ENCODE measurements around the gene PTPRH. TPM values are rescaled to one million over a fixed set of nuclear protein-coding genes. Genes with fewer than 3 reads are reported as not detected.

Gene PTPRH
- total RNA-seq, 4 donors from 2014 or later = 1.2 to 3.9 (median 2.1) TPM

GRCh38 chr19:55160986-55161365 is 48.3 kb downstream of the PTPRH start:
- Histone ChIP-seq H3K4me3 (no peak overlapping the region), H3K4me1 (peaks cover 0 to 32% (median 0%) of the 10 kb centered on the region in 4 donors), H3K9me3 (no peaks in the 10 kb centered on the region), H3K27ac (no peak overlapping the region), H3K36me3 (no peaks in the 10 kb centered on the region), H3K27me3 (peaks cover 0 to 99% of the 10 kb centered on the region in 2 donors)
- TF ChIP-seq CTCF (IDR thresholded peaks at IDR 0.05) (no peak), POLR2A (IDR thresholded peaks at IDR 0.05) (no peak), EP300 (IDR thresholded peaks at IDR 0.05) (no peak)
- 17 to 22% methylated on average over 15 to 18 of the region's 32 CpGs for WGBS, 2 donors
- no peak for DNase-seq (ENCODE audit: low spot score in 2 of 2)

GRCh38 chr19:55160128-55160985 is 48.9 kb downstream of the PTPRH start:
- DNase-seq (ENCODE audit: low spot score in 2 of 2) = peak; percentile 45 to 68
- H3K27ac ChIP-seq = no peak overlapping the region
- H3K4me3 ChIP-seq = no peak overlapping the region
- H3K27me3 ChIP-seq = peaks cover 0 to 99% of the 10 kb centered on the region in 2 donors
- H3K36me3 ChIP-seq = no peaks in the 10 kb centered on the region
- 3 to 7% methylated on average over 24 to 33 of the region's 33 CpGs for WGBS, 2 donors
- TF ChIP-seq CTCF (IDR thresholded peaks at IDR 0.05) = peak; percentile 58 to 62 (median 59)
- TF ChIP-seq POLR2A (IDR thresholded peaks at IDR 0.05) = no peak
- peaks cover 0 to 33% (median 0%) of the 10 kb centered on the region in 4 donors for H3K4me1 ChIP-seq
- no peaks in the 10 kb centered on the region for H3K9me3 ChIP-seq

GRCh38 chr19:55158848-55159749 is 50.2 kb downstream of the PTPRH start:
- no peak overlapping the region for H3K27ac ChIP-seq
- no peaks in the 10 kb centered on the region for H3K36me3 ChIP-seq
- H3K9me3 ChIP-seq = no peaks in the 10 kb centered on the region
- H3K4me3 ChIP-seq = no peak overlapping the region
- WGBS, 2 donors = 54 to 60% methylated on average over 9 to 17 of the region's 18 CpGs
- peaks cover 0 to 33% (median 0%) of the 10 kb centered on the region in 4 donors for H3K4me1 ChIP-seq
- peaks cover 0 to 100% of the 10 kb centered on the region in 2 donors for H3K27me3 ChIP-seq
- TF ChIP-seq CTCF (IDR thresholded peaks at IDR 0.05) = no peak
- no peak for TF ChIP-seq EP300 (IDR thresholded peaks at IDR 0.05)
- no peak for TF ChIP-seq POLR2A (IDR thresholded peaks at IDR 0.05)
- no peak for DNase-seq (ENCODE audit: low spot score in 2 of 2)

- H3K4me1 ChIP-seq = peaks cover 0 to 33% (median 0%) of the 10 kb centered on the region in 4 donors
- no peak for DNase-seq (ENCODE audit: low spot score in 2 of 2)
- H3K36me3 ChIP-seq = no peaks in the 10 kb centered on the region
- no peak overlapping the region for H3K27ac ChIP-seq
- peaks cover 0 to 100% of the 10 kb centered on the region in 2 donors for H3K27me3 ChIP-seq
- H3K4me3 ChIP-seq = no peak overlapping the region
- no peaks in the 10 kb centered on the region for H3K9me3 ChIP-seq
- no peak for TF ChIP-seq POLR2A (IDR thresholded peaks at IDR 0.05)
- no peak for TF ChIP-seq CTCF (IDR thresholded peaks at IDR 0.05)
- TF ChIP-seq EP300 (IDR thresholded peaks at IDR 0.05) = no peak
- WGBS, 2 donors = 53 to 56% methylated on average over 4 of the region's 4 CpGs
These were observed 50.9 kb downstream of the PTPRH start for GRCh38 chr19:55158423-55158822.
